ENCODE data around the gene MCTP1.

The MCTP1 gene

DNA sequence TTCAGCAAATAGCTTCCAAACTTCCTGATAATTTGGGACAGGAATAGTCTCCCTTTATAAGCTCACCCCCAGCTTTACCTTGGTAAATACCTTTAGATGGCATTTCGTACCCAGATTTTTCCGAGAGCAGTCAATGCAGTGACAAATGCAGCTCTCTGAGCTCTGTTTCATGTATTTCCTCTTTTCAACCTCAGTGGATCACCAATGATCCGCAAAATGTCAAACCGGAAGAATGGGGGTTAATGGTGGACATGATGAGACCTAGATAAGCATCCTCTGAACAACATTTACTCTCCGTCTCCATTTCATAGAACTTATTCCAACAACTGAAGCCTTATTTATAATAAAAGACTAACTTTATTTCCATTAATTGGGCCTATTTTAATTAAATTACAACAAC lies 227.3 kb downstream of the MCTP1 start:
- H3K27ac ChIP-seq (ENCODE audit: insufficient read depth, low read length, poor library complexity, severe bottlenecking) = no peak overlapping the region

DNA sequence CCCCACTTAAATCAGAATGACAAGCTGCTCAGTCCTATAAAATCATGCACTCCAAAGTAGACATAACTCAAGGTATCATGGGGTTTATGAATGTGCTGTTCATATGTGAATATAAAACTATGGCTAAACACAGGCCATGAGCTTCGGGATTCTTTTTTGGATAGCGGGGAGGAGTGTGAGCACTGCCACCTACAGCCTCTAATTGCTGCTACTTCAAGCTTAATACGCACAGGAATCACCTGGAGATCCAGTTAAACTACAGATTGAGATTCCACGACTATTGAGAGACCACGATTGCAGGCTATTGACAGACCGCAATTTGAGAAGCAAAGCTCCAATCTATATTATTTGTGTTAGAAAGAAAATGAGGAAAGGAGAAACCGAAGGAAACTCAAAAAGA lies 231.6 kb downstream of the MCTP1 start:
- no peak overlapping the region for H3K27ac ChIP-seq (ENCODE audit: insufficient read depth, low read length, poor library complexity, severe bottlenecking)
- no peak overlapping the region for H3K4me3 ChIP-seq (ENCODE audit: insufficient read depth, low read depth, low read length, poor library complexity, severe bottlenecking)
- H3K4me1 ChIP-seq (ENCODE audit: control insufficient read depth, insufficient read depth, low read length, poor library complexity, severe bottlenecking) = no peaks in the 10 kb centered on the region
- H3K36me3 ChIP-seq (ENCODE audit: control insufficient read depth, insufficient read depth, low read length) = no peaks in the 10 kb centered on the region
- H3K9me3 ChIP-seq (ENCODE audit: control insufficient read depth, low read length) = no peaks in the 10 kb centered on the region
- DNase-seq = no peak
- no peaks in the 10 kb centered on the region for H3K27me3 ChIP-seq (replicated peaks; ENCODE audit: control insufficient read depth, insufficient read depth, low read length, poor library complexity, severe bottlenecking)

More for the DNA sequence above, 227.3 kb downstream of the MCTP1 start:
- no peaks in the 10 kb centered on the region for H3K27me3 ChIP-seq (replicated peaks; ENCODE audit: control insufficient read depth, insufficient read depth, low read length, poor library complexity, severe bottlenecking)
- H3K4me1 ChIP-seq (ENCODE audit: control insufficient read depth, insufficient read depth, low read length, poor library complexity, severe bottlenecking) = no peaks in the 10 kb centered on the region
- no peak for DNase-seq
- H3K36me3 ChIP-seq (ENCODE audit: control insufficient read depth, insufficient read depth, low read length) = no peaks in the 10 kb centered on the region
- H3K9me3 ChIP-seq (ENCODE audit: control insufficient read depth, low read length) = no peaks in the 10 kb centered on the region
- no peak overlapping the region for H3K4me3 ChIP-seq (ENCODE audit: insufficient read depth, low read depth, low read length, poor library complexity, severe bottlenecking)

DNA sequence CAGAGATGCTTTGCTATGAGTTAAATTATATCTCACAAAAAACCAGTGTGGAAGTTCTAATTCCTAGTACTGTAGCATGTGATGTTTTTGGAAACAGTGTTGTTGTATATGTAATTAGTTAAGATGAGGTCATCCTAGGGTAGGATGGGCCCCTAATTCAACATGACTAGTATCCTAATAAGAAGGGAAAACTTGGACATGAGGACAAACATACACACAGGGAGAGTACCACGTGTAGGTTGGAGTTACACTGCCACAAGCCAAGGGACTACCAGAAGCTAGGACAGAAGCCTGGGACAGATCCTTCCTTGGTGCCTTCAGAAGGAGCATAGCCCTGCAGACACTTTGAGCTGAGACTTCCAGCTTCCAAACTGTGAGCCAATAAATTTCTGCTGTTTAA lies 234.2 kb downstream of the MCTP1 start:
- Histone ChIP-seq H3K36me3 (ENCODE audit: control insufficient read depth, insufficient read depth, low read length) (no peaks in the 10 kb centered on the region), H3K27me3 (replicated peaks; ENCODE audit: control insufficient read depth, insufficient read depth, low read length, poor library complexity, severe bottlenecking) (no peaks in the 10 kb centered on the region), H3K4me3 (ENCODE audit: insufficient read depth, low read depth, low read length, poor library complexity, severe bottlenecking) (no peak overlapping the region), H3K4me1 (ENCODE audit: control insufficient read depth, insufficient read depth, low read length, poor library complexity, severe bottlenecking) (no peaks in the 10 kb centered on the region), H3K9me3 (ENCODE audit: control insufficient read depth, low read length) (no peaks in the 10 kb centered on the region), H3K27ac (ENCODE audit: insufficient read depth, low read length, poor library complexity, severe bottlenecking) (no peak overlapping the region)
- DNase-seq = no peak

DNA sequence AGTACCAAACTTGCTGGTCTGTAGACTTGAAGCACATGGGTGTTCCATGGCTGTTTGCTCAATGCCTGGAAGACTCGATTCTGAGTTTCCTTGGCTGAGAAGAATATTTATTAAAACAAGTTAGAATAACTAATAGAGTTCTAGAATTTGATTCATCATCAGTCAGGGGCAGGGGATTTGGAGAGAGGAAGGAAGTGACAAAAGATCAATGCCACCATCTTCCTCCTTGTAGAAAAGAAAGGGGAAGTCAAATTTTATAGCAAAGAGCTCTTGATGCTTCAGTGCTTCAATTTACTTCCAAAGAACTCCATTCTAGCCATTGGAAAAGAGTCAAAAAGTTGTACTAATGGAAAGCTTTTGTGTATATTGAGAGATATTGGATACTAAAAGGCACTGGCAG lies 236.3 kb downstream of the MCTP1 start:
- Histone ChIP-seq H3K4me3 (ENCODE audit: insufficient read depth, low read depth, low read length, poor library complexity, severe bottlenecking) (no peak overlapping the region), H3K27ac (ENCODE audit: insufficient read depth, low read length, poor library complexity, severe bottlenecking) (no peak overlapping the region), H3K4me1 (ENCODE audit: control insufficient read depth, insufficient read depth, low read length, poor library complexity, severe bottlenecking) (no peaks in the 10 kb centered on the region), H3K9me3 (ENCODE audit: control insufficient read depth, low read length) (no peaks in the 10 kb centered on the region), H3K27me3 (replicated peaks; ENCODE audit: control insufficient read depth, insufficient read depth, low read length, poor library complexity, severe bottlenecking) (no peaks in the 10 kb centered on the region), H3K36me3 (ENCODE audit: control insufficient read depth, insufficient read depth, low read length) (no peaks in the 10 kb centered on the region)
- no peak for DNase-seq

DNA sequence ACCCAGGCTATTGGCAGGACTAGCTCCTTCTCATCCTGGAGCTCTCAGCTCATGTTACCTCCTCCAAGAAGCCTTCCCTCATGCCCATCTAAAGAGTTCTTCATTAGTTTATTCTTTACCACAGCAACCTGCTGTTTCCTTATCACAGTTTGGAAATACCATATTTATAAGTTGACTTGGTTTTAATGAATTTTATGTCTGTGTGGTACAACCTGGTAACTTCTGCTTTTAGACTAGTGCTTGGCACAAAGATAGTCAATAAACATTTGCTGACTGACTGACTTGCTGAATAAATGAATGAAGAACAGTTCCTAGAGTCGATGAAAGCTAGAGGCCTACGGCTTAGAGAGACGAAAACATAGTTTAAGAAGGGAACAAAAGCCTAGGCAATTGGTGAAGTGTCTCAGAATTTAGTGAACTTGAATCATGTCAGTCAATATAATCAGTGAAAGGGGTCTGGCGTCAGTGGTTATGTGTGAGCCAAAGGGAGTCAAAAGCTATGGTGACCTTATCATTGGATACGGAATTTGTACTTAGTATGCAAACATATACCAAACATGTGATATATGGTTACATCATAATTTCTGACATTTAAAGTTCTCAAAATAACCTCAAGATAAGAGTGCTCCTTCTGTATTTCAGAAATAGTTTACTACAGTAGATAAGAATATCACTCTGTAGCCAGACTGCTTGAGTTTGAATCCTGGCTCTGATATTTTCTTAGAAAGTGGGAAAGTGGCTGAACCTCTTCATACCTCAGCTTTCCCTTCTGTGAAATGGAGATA lies 239.5 kb downstream of the MCTP1 start:
- no peak overlapping the region for H3K4me3 ChIP-seq (ENCODE audit: insufficient read depth, low read depth, low read length, poor library complexity, severe bottlenecking)
- no peaks in the 10 kb centered on the region for H3K4me1 ChIP-seq (ENCODE audit: control insufficient read depth, insufficient read depth, low read length, poor library complexity, severe bottlenecking)
- H3K36me3 ChIP-seq (ENCODE audit: control insufficient read depth, insufficient read depth, low read length) = no peaks in the 10 kb centered on the region
- no peak overlapping the region for H3K27ac ChIP-seq (ENCODE audit: insufficient read depth, low read length, poor library complexity, severe bottlenecking)
- no peak for DNase-seq
- no peaks in the 10 kb centered on the region for H3K27me3 ChIP-seq (replicated peaks; ENCODE audit: control insufficient read depth, insufficient read depth, low read length, poor library complexity, severe bottlenecking)
- H3K9me3 ChIP-seq (ENCODE audit: control insufficient read depth, low read length) = no peaks in the 10 kb centered on the region

DNA sequence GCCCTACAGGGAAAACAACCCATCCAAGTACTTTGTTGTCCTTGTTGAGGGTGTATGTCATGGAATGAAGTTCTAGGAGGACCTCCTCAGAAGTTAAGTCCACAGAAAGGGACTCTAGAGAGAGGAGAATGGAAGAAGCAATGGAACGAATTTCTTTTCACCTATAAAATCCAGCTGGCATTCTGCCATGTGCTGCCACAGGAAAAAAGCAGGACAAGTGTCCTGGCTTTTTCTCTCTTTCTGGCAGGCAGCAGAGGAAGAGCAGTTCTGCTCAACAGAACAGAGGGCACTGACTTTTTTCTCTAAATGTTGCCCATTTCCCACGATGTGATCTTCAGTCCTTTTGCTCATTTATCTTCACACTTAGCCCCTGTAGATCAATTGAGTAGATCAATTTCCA lies 240.8 kb downstream of the MCTP1 start:
- H3K4me3 ChIP-seq (ENCODE audit: insufficient read depth, low read depth, low read length, poor library complexity, severe bottlenecking) = no peak overlapping the region
- no peaks in the 10 kb centered on the region for H3K4me1 ChIP-seq (ENCODE audit: control insufficient read depth, insufficient read depth, low read length, poor library complexity, severe bottlenecking)
- H3K27me3 ChIP-seq (replicated peaks; ENCODE audit: control insufficient read depth, insufficient read depth, low read length, poor library complexity, severe bottlenecking) = no peaks in the 10 kb centered on the region
- no peaks in the 10 kb centered on the region for H3K36me3 ChIP-seq (ENCODE audit: control insufficient read depth, insufficient read depth, low read length)
- no peak overlapping the region for H3K27ac ChIP-seq (ENCODE audit: insufficient read depth, low read length, poor library complexity, severe bottlenecking)
- no peaks in the 10 kb centered on the region for H3K9me3 ChIP-seq (ENCODE audit: control insufficient read depth, low read length)
- no peak for DNase-seq

DNA sequence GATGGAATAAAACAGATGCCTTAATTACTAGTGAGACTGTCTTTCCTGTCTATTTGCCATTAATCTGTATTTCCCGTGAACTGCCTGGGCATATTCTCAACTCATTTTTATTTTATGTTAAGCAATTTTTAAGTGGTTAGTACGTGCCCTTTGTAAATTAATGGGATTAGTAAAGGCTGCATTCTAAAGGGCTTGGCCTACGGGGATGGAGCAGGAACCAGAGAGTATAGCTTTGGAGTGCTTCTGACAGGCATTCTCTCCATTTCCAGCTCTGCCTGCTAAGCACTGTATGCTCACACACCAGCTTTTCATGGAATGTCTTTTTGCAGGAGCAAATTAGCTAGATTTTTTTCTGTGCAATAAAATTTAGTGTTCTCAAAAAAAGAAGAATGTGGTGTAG lies 241.2 kb downstream of the MCTP1 start:
- Histone ChIP-seq H3K36me3 (ENCODE audit: control insufficient read depth, insufficient read depth, low read length) (no peaks in the 10 kb centered on the region), H3K9me3 (ENCODE audit: control insufficient read depth, low read length) (no peaks in the 10 kb centered on the region), H3K4me3 (ENCODE audit: insufficient read depth, low read depth, low read length, poor library complexity, severe bottlenecking) (no peak overlapping the region), H3K4me1 (ENCODE audit: control insufficient read depth, insufficient read depth, low read length, poor library complexity, severe bottlenecking) (no peaks in the 10 kb centered on the region), H3K27ac (ENCODE audit: insufficient read depth, low read length, poor library complexity, severe bottlenecking) (no peak overlapping the region), H3K27me3 (replicated peaks; ENCODE audit: control insufficient read depth, insufficient read depth, low read length, poor library complexity, severe bottlenecking) (no peaks in the 10 kb centered on the region)
- no peak for DNase-seq

DNA sequence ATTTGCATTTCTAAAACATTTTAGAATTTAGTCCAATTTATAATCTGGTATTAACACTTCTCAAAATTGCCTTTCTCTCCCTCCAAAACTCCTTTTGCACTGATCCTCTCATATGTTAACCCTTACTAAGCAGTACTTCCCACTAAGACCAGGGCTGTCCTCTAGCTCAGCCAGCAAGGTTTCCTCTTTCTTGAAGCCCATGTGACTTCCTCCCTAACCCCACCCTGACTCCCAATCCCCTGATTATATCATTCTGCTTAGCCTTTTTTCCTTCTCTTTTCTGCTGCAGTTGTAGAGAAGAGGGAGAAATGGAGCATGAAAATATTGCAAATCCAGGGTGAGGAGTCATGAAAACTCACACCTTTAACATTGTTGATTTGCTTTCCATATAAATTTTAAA lies 241.7 kb downstream of the MCTP1 start:
- no peak for DNase-seq
- no peaks in the 10 kb centered on the region for H3K9me3 ChIP-seq (ENCODE audit: control insufficient read depth, low read length)
- no peaks in the 10 kb centered on the region for H3K36me3 ChIP-seq (ENCODE audit: control insufficient read depth, insufficient read depth, low read length)
- no peak overlapping the region for H3K27ac ChIP-seq (ENCODE audit: insufficient read depth, low read length, poor library complexity, severe bottlenecking)
- no peak overlapping the region for H3K4me3 ChIP-seq (ENCODE audit: insufficient read depth, low read depth, low read length, poor library complexity, severe bottlenecking)
- H3K27me3 ChIP-seq (replicated peaks; ENCODE audit: control insufficient read depth, insufficient read depth, low read length, poor library complexity, severe bottlenecking) = no peaks in the 10 kb centered on the region
- no peaks in the 10 kb centered on the region for H3K4me1 ChIP-seq (ENCODE audit: control insufficient read depth, insufficient read depth, low read length, poor library complexity, severe bottlenecking)

DNA sequence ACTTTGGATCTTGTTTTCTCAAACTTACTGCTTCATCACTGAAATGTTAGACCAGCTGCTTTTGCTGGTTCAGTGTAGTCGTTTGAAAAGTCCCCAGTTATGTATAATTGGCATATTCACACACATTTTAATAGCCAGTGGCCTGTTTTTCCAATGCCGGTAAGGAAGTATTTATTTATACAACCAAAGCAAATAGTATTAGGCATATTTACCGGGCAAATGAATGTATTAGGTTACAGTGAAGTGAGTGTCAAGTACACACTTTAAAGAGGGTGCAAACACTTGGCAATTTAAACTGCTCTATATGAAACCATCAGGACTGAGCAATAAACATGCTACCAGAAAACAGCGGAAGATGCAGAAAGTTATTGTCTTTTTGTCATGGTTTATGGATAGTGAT lies 242.9 kb downstream of the MCTP1 start:
- no peaks in the 10 kb centered on the region for H3K9me3 ChIP-seq (ENCODE audit: control insufficient read depth, low read length)
- H3K27me3 ChIP-seq (replicated peaks; ENCODE audit: control insufficient read depth, insufficient read depth, low read length, poor library complexity, severe bottlenecking) = no peaks in the 10 kb centered on the region
- no peaks in the 10 kb centered on the region for H3K4me1 ChIP-seq (ENCODE audit: control insufficient read depth, insufficient read depth, low read length, poor library complexity, severe bottlenecking)
- H3K4me3 ChIP-seq (ENCODE audit: insufficient read depth, low read depth, low read length, poor library complexity, severe bottlenecking) = no peak overlapping the region
- DNase-seq = no peak
- H3K27ac ChIP-seq (ENCODE audit: insufficient read depth, low read length, poor library complexity, severe bottlenecking) = no peak overlapping the region
- no peaks in the 10 kb centered on the region for H3K36me3 ChIP-seq (ENCODE audit: control insufficient read depth, insufficient read depth, low read length)

DNA sequence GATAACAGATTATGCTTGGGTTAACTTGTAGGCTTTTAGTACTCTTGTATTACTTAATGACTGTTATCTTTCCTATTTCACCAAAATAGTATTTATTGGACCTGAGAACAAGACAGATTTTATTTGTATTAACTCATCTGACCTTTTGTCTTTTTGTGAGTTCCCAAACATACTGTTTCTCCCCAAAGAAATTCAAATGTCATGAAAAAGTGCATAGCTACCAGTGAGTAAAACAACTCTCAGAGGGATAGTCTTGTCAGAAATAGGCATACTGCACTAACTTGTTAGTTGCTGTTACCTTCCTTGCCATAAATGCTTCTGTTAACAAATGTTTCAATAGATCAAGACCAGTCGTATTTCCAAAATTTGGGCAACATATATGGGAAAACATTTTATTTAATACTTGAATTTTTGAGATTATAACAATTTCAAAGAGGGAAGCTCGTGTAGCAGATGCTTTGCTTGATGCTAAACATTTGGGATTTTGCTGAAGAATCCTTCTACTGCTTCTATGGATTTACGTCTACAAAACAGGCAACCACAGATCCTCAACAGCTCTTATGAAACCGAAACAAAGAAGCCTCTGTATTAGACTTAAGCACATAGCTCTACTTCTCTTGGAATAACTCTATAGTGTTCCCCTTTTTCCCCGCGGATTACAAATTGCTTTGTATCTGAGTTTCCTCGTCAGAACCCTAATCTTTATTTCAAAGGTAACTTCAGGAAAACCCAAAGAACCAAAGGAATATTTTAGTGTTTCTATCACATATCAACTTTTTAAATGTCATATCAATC lies 248.8 kb downstream of the MCTP1 start:
- Histone ChIP-seq H3K4me3 (ENCODE audit: insufficient read depth, low read depth, low read length, poor library complexity, severe bottlenecking) (no peak overlapping the region), H3K4me1 (ENCODE audit: control insufficient read depth, insufficient read depth, low read length, poor library complexity, severe bottlenecking) (no peaks in the 10 kb centered on the region), H3K36me3 (ENCODE audit: control insufficient read depth, insufficient read depth, low read length) (no peaks in the 10 kb centered on the region), H3K27me3 (replicated peaks; ENCODE audit: control insufficient read depth, insufficient read depth, low read length, poor library complexity, severe bottlenecking) (no peaks in the 10 kb centered on the region), H3K9me3 (ENCODE audit: control insufficient read depth, low read length) (peaks cover 4% of the 10 kb centered on the region), H3K27ac (ENCODE audit: insufficient read depth, low read length, poor library complexity, severe bottlenecking) (no peak overlapping the region)
- DNase-seq = no peak

Measured in effector memory CD4-positive, alpha-beta T cell (primary cell).